Brain microvascular endothelial cell (primary cell): ENCODE measurements around the gene FAM193A.
A peak's percentile ranks its signal among the peaks of the same experiment; 100 is the strongest.

Experiments used
- DNase-seq: peaks from one replicate; pipeline ENCODE4 v3.0.0-alpha.2; 2020
- H3K27ac ChIP-seq: fragments of 250-450 bp; sonication (Bioruptor Pico); 2 replicates; pipeline ENCODE4 v1.5.1; 2020; ENCODE audit warnings: mild to moderate bottlenecking, moderate library complexity
- H3K27me3 ChIP-seq: fragments of 250-450 bp; sonication (Bioruptor Pico); replicated peaks from 2 replicates; pipeline ENCODE4 v1.5.1; 2020; ENCODE audit warnings: mild to moderate bottlenecking
- H3K36me3 ChIP-seq: fragments of 250-450 bp; sonication (Bioruptor Pico); replicated peaks from 2 replicates; pipeline ENCODE4 v1.5.1; 2020; ENCODE audit warnings: mild to moderate bottlenecking
- H3K4me3 ChIP-seq: 2 replicates; pipeline ENCODE4 v1.5.1; 2011; ENCODE audit warnings: low read depth, mild to moderate bottlenecking, control low read depth, low read length, moderate library complexity
- CTCF ChIP-seq: IDR thresholded peaks from 2 replicates; pipeline ENCODE4 v1.5.1; 2011; ENCODE audit warnings: low read depth, mild to moderate bottlenecking, moderate library complexity, low read length, control low read depth, inconsistent platforms; ENCODE audit errors: missing control alignments
- in situ Hi-C: cut with HindIII; loops from 2 replicates; pipeline ENCODE4 v1.10.0; 2017; ENCODE audit warnings: low sequenced_read_pairs, low pct_ligation_motif_present

Gene FAM193A

DNA sequence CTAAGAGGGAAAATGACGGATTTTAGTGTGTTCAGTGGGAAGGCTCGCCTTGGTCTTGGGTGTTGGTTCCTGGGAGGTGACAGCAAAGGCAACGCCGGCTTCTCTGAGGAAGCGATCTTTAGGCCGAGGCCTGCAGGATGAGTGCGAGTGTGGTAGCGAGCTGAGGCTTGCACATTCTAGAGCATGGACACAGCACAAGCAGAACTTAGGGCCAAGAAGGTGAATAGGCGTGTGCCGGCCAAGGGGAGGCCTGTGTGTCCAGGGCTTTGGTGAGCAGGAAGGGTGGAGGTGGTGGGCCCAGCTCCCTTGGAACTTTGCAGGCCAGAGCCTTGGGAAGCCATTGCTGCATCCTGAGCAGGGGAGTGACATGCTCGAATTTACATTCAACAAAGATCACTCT lies 151.8 kb downstream of the FAM193A start:
- TF ChIP-seq CTCF: no peak
- Histone ChIP-seq H3K4me3 (no peak overlapping the region), H3K27me3 (no peaks in the 10 kb centered on the region), H3K27ac (no peak overlapping the region), H3K36me3 (peaks cover 24% of the 10 kb centered on the region)
- in situ Hi-C loops: no loop called here
- no peak for DNase-seq

DNA sequence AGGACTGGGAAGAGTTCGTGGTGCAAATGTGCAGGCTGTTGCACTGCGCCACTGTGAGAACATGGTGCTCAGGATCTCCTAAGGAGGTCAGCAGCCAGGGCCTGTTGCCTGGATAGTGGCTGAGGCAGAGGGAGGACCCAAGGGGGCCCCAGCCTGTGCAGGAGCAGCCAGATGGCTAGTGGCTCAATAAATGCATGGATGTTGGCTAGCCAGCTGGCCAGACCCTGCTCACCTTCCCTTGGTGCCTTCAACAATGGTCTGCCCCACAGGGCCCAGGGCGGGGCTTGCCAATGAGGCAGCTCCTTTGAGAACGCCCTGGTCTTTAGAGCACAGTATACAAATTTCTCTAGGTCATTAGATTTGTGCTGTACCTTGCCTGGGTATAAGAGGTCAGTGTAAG lies 152.2 kb downstream of the FAM193A start:
- Histone ChIP-seq H3K27me3 (no peaks in the 10 kb centered on the region), H3K4me3 (no peak overlapping the region), H3K36me3 (peaks cover 28% of the 10 kb centered on the region), H3K27ac (no peak overlapping the region)
- in situ Hi-C loops: no loop called here
- no peak for DNase-seq
- no peak for TF ChIP-seq CTCF

DNA sequence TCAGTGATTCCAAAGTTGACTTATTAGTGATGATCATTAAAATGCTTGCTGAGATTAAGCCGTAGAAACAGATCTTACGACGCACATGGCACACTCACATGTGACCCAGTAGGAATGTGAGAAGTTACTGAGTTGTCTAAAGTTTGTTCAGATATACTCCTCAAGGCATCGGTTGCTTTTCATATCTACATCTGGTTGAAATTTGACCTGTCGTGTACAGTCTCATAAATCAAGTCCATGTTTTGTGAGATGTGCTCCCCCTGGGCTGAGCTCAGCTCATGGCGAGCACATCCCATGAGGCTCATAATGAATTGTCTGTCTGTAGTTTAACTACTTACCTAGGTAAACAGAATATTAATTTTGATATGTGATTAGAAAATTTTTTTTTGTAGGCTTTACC lies 152.7 kb downstream of the FAM193A start:
- in situ Hi-C loops: no loop called here
- no peak for TF ChIP-seq CTCF
- no peak overlapping the region for H3K4me3 ChIP-seq
- no peak overlapping the region for H3K27ac ChIP-seq
- H3K36me3 ChIP-seq: peaks cover 30% of the 10 kb centered on the region
- H3K27me3 ChIP-seq: no peaks in the 10 kb centered on the region
- no peak for DNase-seq

GRCh38 chr4:2689825-2690700 lies 153.6 kb downstream of the FAM193A start:
- H3K27me3 ChIP-seq: no peaks in the 10 kb centered on the region
- H3K36me3 ChIP-seq: peaks cover 29% of the 10 kb centered on the region
- peak; percentile 29 for DNase-seq
- H3K4me3 ChIP-seq: no peak overlapping the region
- in situ Hi-C loops: no loop called here
- TF ChIP-seq CTCF: no peak
- H3K27ac ChIP-seq: no peak overlapping the region

DNA sequence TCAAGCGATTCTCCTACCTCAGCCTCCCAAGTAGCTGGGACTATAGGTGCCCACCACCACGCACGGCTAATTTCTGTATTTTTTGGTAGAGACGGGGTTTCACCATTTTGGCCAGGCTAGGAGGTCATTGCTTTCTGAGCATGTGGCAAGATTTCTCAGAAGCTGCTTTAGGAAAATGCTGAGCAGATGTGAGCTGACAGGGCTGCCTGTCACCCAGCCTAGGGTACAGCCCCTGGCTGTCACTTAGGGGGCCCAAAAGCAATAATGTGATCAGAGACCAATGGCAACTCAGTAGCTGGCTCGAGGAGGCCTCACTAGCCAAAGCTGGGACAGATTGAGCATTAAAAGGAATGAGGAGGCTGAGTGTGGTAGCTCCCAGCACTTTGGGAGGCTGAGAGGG lies 154.9 kb downstream of the FAM193A start:
- in situ Hi-C loops: no loop called here
- Histone ChIP-seq H3K36me3 (peaks cover 31% of the 10 kb centered on the region), H3K4me3 (no peak overlapping the region), H3K27me3 (no peaks in the 10 kb centered on the region), H3K27ac (no peak overlapping the region)
- DNase-seq: no peak
- no peak for TF ChIP-seq CTCF
